BJ (cell line): Measurements from ENCODE around the gene ZNF804B. TPM values are rescaled to one million over a fixed set of nuclear protein-coding genes. Genes with fewer than 3 reads are reported as not detected.

Experiments used
- CTCF ChIA-PET: fragments of 350-600 bp; formaldehyde crosslinking; extraction: SDS; loops from one replicate; lab custom pipeline; 2021; ENCODE audit warnings: antibody characterized with exemption, inconsistent platforms; lab: Yijun Ruan, JAX
- POLR2A ChIA-PET: fragments of 300-600 bp; sonication (Branson Sonifier 250); formaldehyde crosslinking; extraction: SDS; loops from one replicate; lab custom pipeline; 2021; ENCODE audit warnings: antibody characterized with exemption; lab: Charles Lee
- DNase-seq: peaks from one replicate; pipeline ENCODE4 v3.0.0-alpha.2; 2011; ENCODE audit warnings: low read depth
- H3K27me3 ChIP-seq: 2 replicates; pipeline ENCODE4 v1.6.0; 2011; ENCODE audit warnings: low read length; ENCODE audit not compliant: control insufficient read depth, insufficient read depth
- H3K36me3 ChIP-seq: 2 replicates; pipeline ENCODE4 v1.5.1; 2011; ENCODE audit warnings: low read length; ENCODE audit not compliant: control insufficient read depth, insufficient read depth
- H3K4me3 ChIP-seq: 2 replicates; pipeline ENCODE4 v1.5.1; 2011; ENCODE audit warnings: low read depth, mild to moderate bottlenecking, control low read depth, low read length
- CTCF ChIP-seq: IDR thresholded peaks from 2 replicates; pipeline ENCODE4 v1.5.1; 2011; ENCODE audit warnings: low read depth, mild to moderate bottlenecking, control low read depth, inconsistent platforms, low read length, moderate library complexity; ENCODE audit not compliant: insufficient read depth
- polyA plus RNA-seq: library from polyadenylated mRNA; depleted of rRNA; stranded (reverse); fragments of >200 nt; gene quantifications from 2 replicates; pipeline ENCODE4 v1.2.3, GENCODE V29; 2011

Gene ZNF804B
- polyA plus RNA-seq, 1 experiment: not detected

- Histone ChIP-seq H3K4me3 (no peak overlapping the region), H3K27me3 (no peaks in the 10 kb centered on the region), H3K36me3 (no peaks in the 10 kb centered on the region)
- ChIA-PET CTCF (no interaction called here), POLR2A (no interaction called here)
- no peak for TF ChIP-seq CTCF
- DNase-seq: no peak
Observed at GRCh38 chr7:89053130-89053529, 293.6 kb downstream of the ZNF804B start.

- Histone ChIP-seq H3K4me3 (no peak overlapping the region), H3K36me3 (no peaks in the 10 kb centered on the region), H3K27me3 (no peaks in the 10 kb centered on the region)
- POLR2A ChIA-PET: no interaction called here
- CTCF ChIA-PET: no interaction called here
- DNase-seq: no peak
- no peak for TF ChIP-seq CTCF
Observed at GRCh38 chr7:89054361-89054760, 294.9 kb downstream of the ZNF804B start.

- no peak for TF ChIP-seq CTCF
- Histone ChIP-seq H3K27me3 (no peaks in the 10 kb centered on the region), H3K36me3 (no peaks in the 10 kb centered on the region), H3K4me3 (no peak overlapping the region)
- ChIA-PET POLR2A (no interaction called here), CTCF (no interaction called here)
- DNase-seq: no peak
Observed at GRCh38 chr7:89060234-89060633, 300.7 kb downstream of the ZNF804B start.

- DNase-seq: no peak
- ChIA-PET CTCF (no interaction called here), POLR2A (no interaction called here)
- Histone ChIP-seq H3K4me3 (no peak overlapping the region), H3K27me3 (no peaks in the 10 kb centered on the region), H3K36me3 (no peaks in the 10 kb centered on the region)
- TF ChIP-seq CTCF: no peak
Observed at GRCh38 chr7:89064831-89065230, 305.3 kb downstream of the ZNF804B start.

GRCh38 chr7:89067048-89067447 lies 307.5 kb downstream of the ZNF804B start:
- ChIA-PET CTCF (no interaction called here), POLR2A (no interaction called here)
- no peak for DNase-seq
- no peak overlapping the region for H3K4me3 ChIP-seq
- no peaks in the 10 kb centered on the region for H3K36me3 ChIP-seq
- TF ChIP-seq CTCF: no peak
- H3K27me3 ChIP-seq: no peaks in the 10 kb centered on the region
